D721Med (cell line): Measurements from ENCODE around the gene TPRN.

Experiments used
- DNase-seq: peaks from one replicate; pipeline ENCODE4 v3.0.0; 2011; ENCODE audit warnings: low spot score; ENCODE audit not compliant: insufficient read length
- FAIRE-seq: peaks from 2 replicates; lab custom pipeline; 2011; peaks lifted over from hg19 to GRCh38; lab: Jason Lieb, UNC
- CTCF ChIP-seq: IDR thresholded peaks from 2 replicates; pipeline ENCODE4 v1.5.1; 2012; ENCODE audit warnings: mild to moderate bottlenecking, control low read depth; ENCODE audit not compliant: insufficient read depth; ENCODE audit errors: missing control alignments

TPRN gene

GRCh38 chr9:137205126-137206069 is 4.9 kb upstream of the TPRN start, which contains the start of the genes NDOR1 and TMEM203:
NDOR1 (plus strand) TSS chr9:137205700; CDS start chr9:137205778, 78 bp downstream.
TMEM203 (minus strand) TSS chr9:137205648; CDS start chr9:137205414, 234 bp downstream.
- DNase-seq, result peak; percentile 100
- no peak for FAIRE-seq
- TF ChIP-seq CTCF, result no peak

GRCh38 chr9:137204731-137205125 is 4.2 kb upstream of the TPRN start:
- FAIRE-seq (no peak), DNase-seq (no peak)
- TF ChIP-seq CTCF, result no peak

GRCh38 chr9:137202966-137203365 is 2.4 kb upstream of the TPRN start:
- TF ChIP-seq CTCF, result no peak
- no peak for DNase-seq
- FAIRE-seq, result no peak

- FAIRE-seq (no peak), DNase-seq (no peak)
- no peak for TF ChIP-seq CTCF
These were observed 796 bp upstream of the TPRN start for GRCh38 chr9:137201205-137201868.

- DNase-seq, result no peak
- FAIRE-seq, result no peak
- TF ChIP-seq CTCF, result no peak
These were observed 975 bp downstream of the TPRN start for GRCh38 chr9:137199411-137200121.

GRCh38 chr9:137198902-137199283 is 1.6 kb downstream of the TPRN start:
- no peak for FAIRE-seq
- DNase-seq, result no peak
- TF ChIP-seq CTCF, result no peak
